GM21447 (cell line): ENCODE measurements around the gene NEFH.

Experiments used
- ATAC-seq: cut with Tn5 transposase; IDR thresholded peaks from one replicate; pipeline ENCODE4 v1.9.1; 2021; ENCODE audit not compliant: unreplicated experiment

The NEFH gene

GRCh38 chr22:29493636-29494035 lies 13.6 kb downstream of the NEFH start:
- no peak for ATAC-seq

GRCh38 chr22:29499852-29500251 lies 19.8 kb downstream of the NEFH start:
- no peak for ATAC-seq

GRCh38 chr22:29503811-29504372 lies 23.9 kb downstream of the NEFH start:
- no peak for ATAC-seq

DNA sequence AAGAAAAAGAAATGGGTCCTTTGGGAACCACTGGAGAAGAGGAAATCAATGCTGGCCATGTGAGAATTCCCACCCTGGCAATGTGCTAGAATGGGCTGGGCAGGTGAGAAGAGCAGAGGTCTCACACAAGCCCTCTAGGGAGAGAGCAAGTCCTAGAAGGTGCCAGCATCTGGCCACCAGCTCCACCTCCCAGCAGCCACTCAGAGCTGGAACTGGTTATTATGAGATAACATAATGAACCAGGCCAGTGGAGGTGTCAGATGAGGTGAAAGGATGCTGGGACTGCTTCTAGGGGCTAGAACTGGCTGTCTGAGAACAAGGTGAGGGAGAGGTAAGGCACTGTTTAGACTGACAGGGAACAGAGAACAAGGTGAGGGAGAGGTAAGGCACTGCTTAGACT lies 29.3 kb downstream of the NEFH start:
- no peak for ATAC-seq

- no peak for ATAC-seq
Observed at GRCh38 chr22:29509815-29510214, 29.8 kb downstream of the NEFH start.

DNA sequence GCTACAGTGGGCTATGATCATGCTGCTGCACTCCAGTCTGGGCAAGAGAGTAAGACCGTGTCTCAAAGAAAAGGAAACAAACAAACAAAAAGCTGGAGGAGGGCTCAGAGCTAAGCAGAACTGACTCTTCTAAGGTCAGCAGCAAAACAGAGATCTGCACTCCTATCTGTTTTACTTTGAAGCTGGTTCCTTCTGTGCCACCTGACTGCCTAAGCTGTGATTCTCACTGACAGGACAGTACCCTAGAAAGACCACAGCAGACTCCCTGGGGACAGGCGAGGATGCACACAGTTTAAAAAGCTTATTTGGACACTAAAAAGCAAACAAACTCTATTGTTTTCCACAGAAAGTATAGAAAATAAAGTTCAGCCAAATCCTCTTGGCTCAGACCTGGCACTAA lies 30.5 kb downstream of the NEFH start:
- ATAC-seq = no peak

GRCh38 chr22:29511126-29511862 lies 31.3 kb downstream of the NEFH start:
- ATAC-seq = no peak

GRCh38 chr22:29512031-29512430 lies 32.0 kb downstream of the NEFH start:
- no peak for ATAC-seq

- ATAC-seq = no peak
Observed at GRCh38 chr22:29517215-29517908, 37.3 kb downstream of the NEFH start.

GRCh38 chr22:29518427-29518826 lies 38.4 kb downstream of the NEFH start:
- ATAC-seq = no peak

- no peak for ATAC-seq
Observed at GRCh38 chr22:29519996-29520395, 40.0 kb downstream of the NEFH start.

DNA sequence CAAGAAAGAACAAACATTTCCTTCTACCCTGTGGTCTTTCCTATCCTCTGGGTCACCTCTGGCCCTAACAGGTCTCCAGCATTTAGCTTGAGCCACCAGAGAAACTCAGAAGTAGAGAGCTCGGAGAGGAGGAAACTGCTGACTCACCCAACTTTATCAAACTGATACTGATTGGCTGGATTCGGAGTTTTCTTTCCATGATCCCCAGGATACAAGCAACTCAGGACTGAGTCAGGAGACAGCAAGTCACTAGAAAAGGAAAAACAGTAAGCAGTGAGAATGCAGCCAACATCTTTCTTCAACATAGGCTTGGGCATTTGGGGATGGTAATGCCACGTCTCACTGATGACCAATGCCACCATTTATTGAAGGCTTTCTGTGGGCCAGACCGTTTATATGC lies 40.8 kb downstream of the NEFH start:
- no peak for ATAC-seq

DNA sequence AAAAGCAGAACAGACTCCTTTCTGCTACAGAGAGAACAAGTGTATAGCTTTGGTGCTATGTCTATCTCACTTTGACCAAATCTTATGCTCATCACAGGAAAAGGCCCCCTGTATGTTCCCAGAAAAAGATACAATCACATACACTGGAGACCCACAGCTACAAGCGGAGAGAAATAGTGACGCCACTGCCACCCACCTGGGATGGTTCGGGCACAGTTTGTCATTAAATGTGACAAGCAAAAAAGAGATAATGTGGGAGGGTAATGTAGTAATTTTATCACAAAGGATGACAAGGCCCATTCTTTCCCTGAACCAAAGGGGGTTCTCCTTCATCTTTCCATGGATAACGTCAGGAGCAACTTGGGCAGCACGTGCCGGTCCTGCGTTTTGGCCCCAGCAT lies 41.5 kb downstream of the NEFH start:
- no peak for ATAC-seq

DNA sequence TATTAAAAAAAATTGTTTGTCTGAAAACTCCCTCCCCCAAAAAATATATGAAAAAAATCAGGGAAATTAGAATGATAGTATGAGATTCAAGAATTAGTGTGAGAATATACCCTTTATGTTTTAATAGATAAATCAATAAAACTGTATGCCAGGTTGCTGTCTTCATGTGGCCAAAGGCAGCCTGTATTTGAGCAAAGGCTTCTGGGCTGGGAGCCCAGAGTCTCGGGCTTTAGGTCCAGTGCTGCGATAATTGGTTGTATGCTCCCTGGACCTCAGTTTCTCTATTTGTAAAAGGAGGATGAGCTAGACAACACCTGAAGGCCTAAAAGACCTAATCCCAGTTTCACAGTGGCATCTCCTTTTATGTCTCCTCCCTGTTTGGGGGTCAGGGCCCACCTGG lies 43.7 kb downstream of the NEFH start:
- no peak for ATAC-seq

DNA sequence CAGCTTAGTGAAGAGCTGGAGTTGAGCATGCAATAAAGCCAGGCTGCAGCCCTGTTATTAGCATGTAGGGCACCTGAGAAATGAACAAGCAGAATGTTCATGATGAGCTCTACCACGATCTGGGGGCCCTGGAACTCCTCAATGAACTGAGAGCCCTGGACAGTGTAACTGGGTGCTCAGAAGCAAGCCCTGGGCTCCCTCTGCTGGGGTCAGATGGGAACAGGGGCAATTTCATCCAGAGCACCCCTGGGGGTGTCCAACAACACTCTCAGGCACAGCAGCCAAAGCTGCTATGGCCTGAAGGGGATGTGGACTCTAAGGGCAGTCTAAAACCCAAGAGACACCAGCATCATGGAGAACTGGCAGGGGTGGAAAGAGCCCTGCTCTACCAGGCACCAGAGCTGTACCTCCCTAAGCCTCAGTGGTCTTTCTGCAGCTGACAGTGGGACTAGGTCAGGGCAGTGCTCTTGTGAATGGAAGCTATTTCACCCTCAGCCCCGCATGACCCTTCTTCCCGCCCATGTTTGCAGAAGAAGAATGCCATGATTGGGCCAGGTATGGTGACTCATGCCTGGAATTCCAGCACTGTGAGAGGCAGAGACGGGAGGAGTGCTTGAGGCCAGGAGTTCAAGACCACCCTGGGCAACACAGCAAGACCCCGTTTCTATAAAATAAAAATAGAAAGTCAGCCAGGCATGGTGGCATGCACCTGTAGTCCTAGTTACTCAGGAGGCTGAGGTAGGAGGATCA lies 44.6 kb downstream of the NEFH start:
- no peak for ATAC-seq

- no peak for ATAC-seq
Observed at GRCh38 chr22:29528144-29528543, 48.1 kb downstream of the NEFH start.

GRCh38 chr22:29530716-29531115 lies 50.7 kb downstream of the NEFH start:
- no peak for ATAC-seq

GRCh38 chr22:29531419-29531818 lies 51.4 kb downstream of the NEFH start:
- no peak for ATAC-seq

GRCh38 chr22:29536411-29536810 lies 56.4 kb downstream of the NEFH start:
- ATAC-seq = no peak

GRCh38 chr22:29539105-29539504 lies 59.1 kb downstream of the NEFH start:
- no peak for ATAC-seq
